ENCODE results near the gene MYL3. TPM values are rescaled to one million over a fixed set of nuclear protein-coding genes. Genes with fewer than 3 reads are reported as not detected.

MYL3 gene
- total and polyA plus RNA-seq, 2 experiments from 2014 or later, result 2,390 to 3,027 TPM

GRCh38 chr3:46905661-46906451 lies 42.6 kb upstream of the MYL3 start:
- Histone ChIP-seq H3K36me3 (no peaks in the 10 kb centered on the region), H3K27ac (no peak overlapping the region), H3K9me3 (ENCODE audit: low read depth) (no peaks in the 10 kb centered on the region), H3K4me1 (ENCODE audit: low read depth) (no peaks in the 10 kb centered on the region), H3K27me3 (no peaks in the 10 kb centered on the region), H3K4me3 (no peak overlapping the region)
- TF ChIP-seq CTCF (IDR thresholded peaks at IDR 0.05; ENCODE audit: low read depth, low read length), result no peak
- no peak for DNase-seq (ENCODE audit: low read depth in 1 of 2, low spot score in 1 of 2)

GRCh38 chr3:46905213-46905560 lies 41.9 kb upstream of the MYL3 start:
- no peaks in the 10 kb centered on the region for H3K9me3 ChIP-seq (ENCODE audit: low read depth)
- no peak overlapping the region for H3K4me3 ChIP-seq
- no peaks in the 10 kb centered on the region for H3K4me1 ChIP-seq (ENCODE audit: low read depth)
- no peak overlapping the region for H3K27ac ChIP-seq
- TF ChIP-seq CTCF (IDR thresholded peaks at IDR 0.05; ENCODE audit: low read depth, low read length), result no peak
- no peaks in the 10 kb centered on the region for H3K36me3 ChIP-seq
- no peak for DNase-seq (ENCODE audit: low read depth in 1 of 2, low spot score in 1 of 2)
- no peaks in the 10 kb centered on the region for H3K27me3 ChIP-seq

- Histone ChIP-seq H3K9me3 (ENCODE audit: low read depth) (no peaks in the 10 kb centered on the region), H3K27ac (no peak overlapping the region), H3K4me3 (no peak overlapping the region), H3K36me3 (no peaks in the 10 kb centered on the region), H3K4me1 (ENCODE audit: low read depth) (no peaks in the 10 kb centered on the region), H3K27me3 (no peaks in the 10 kb centered on the region)
- no peak for DNase-seq (ENCODE audit: low read depth in 1 of 2, low spot score in 1 of 2)
- TF ChIP-seq CTCF (IDR thresholded peaks at IDR 0.05; ENCODE audit: low read depth, low read length), result no peak
Measured at GRCh38 chr3:46904303-46905212, 41.3 kb upstream of the MYL3 start.

GRCh38 chr3:46903341-46904302 lies 40.4 kb upstream of the MYL3 start:
- peak in 1 of 2 donors; percentile 58 for DNase-seq (ENCODE audit: low read depth in 1 of 2, low spot score in 1 of 2)
- TF ChIP-seq CTCF (IDR thresholded peaks at IDR 0.05; ENCODE audit: low read depth, low read length), result no peak
- H3K4me3 ChIP-seq, result no peak overlapping the region
- no peak overlapping the region for H3K27ac ChIP-seq
- no peaks in the 10 kb centered on the region for H3K9me3 ChIP-seq (ENCODE audit: low read depth)
- H3K27me3 ChIP-seq, result no peaks in the 10 kb centered on the region
- H3K36me3 ChIP-seq, result no peaks in the 10 kb centered on the region
- H3K4me1 ChIP-seq (ENCODE audit: low read depth), result no peaks in the 10 kb centered on the region

GRCh38 chr3:46902188-46902631 lies 39.0 kb upstream of the MYL3 start:
- no peaks in the 10 kb centered on the region for H3K9me3 ChIP-seq (ENCODE audit: low read depth)
- no peak overlapping the region for H3K27ac ChIP-seq
- no peak overlapping the region for H3K4me3 ChIP-seq
- no peak for TF ChIP-seq CTCF (IDR thresholded peaks at IDR 0.05; ENCODE audit: low read depth, low read length)
- no peaks in the 10 kb centered on the region for H3K36me3 ChIP-seq
- H3K27me3 ChIP-seq, result no peaks in the 10 kb centered on the region
- DNase-seq (ENCODE audit: low read depth in 1 of 2, low spot score in 1 of 2), result no peak
- no peaks in the 10 kb centered on the region for H3K4me1 ChIP-seq (ENCODE audit: low read depth)

All from cardiac muscle cell (in vitro differentiated cells and primary cell).